HepG2 (cell line): ENCODE data around the gene BRIP1. TPM values are rescaled to one million over a fixed set of nuclear protein-coding genes. Genes with fewer than 3 reads are reported as not detected.

ENCODE experiments used
- ARID3A ChIP-seq: IDR thresholded peaks from 2 replicates; pipeline ENCODE4 v1.6.1; 2012; ENCODE audit warnings: low read depth, low read length, improper control_type of control experiment
- GMEB2 ChIP-seq: IDR thresholded peaks from 2 replicates; pipeline ENCODE4 v1.6.1; 2016; ENCODE audit warnings: missing biosample characterization, missing genetic modification reagents, low read depth
- HNRNPL ChIP-seq: fragments of 200-400 bp; formaldehyde crosslinking; IDR thresholded peaks from 2 replicates; pipeline ENCODE4 v1.6.1; 2017; ENCODE audit warnings: mild to moderate bottlenecking, low read depth, low read length
- JUND ChIP-seq: sonication (generic); formaldehyde crosslinking; IDR thresholded peaks from 2 replicates; pipeline ENCODE4 v1.8.0; 2022; ENCODE audit warnings: mild to moderate bottlenecking, missing genetic modification reagents
- MLX ChIP-seq: IDR thresholded peaks from 2 replicates; pipeline ENCODE4 v1.6.1; 2016
- NPAS2 ChIP-seq: sonication (generic); formaldehyde crosslinking; IDR thresholded peaks from 2 replicates; pipeline ENCODE4 v1.8.0; 2022; ENCODE audit warnings: mild to moderate bottlenecking, missing genetic modification reagents, borderline replicate concordance
- POGK ChIP-seq: sonication (generic); formaldehyde crosslinking; conservative IDR thresholded peaks from 2 replicates; pipeline ENCODE4 v1.8.0; 2022; ENCODE audit warnings: mild to moderate bottlenecking, moderate library complexity, missing genetic modification reagents
- PRPF4 ChIP-seq: fragments of 200-400 bp; formaldehyde crosslinking; IDR thresholded peaks from 2 replicates; pipeline ENCODE4 v1.6.1; 2016; ENCODE audit warnings: low read length, low read depth; ENCODE audit not compliant: poor library complexity, severe bottlenecking
- SALL2 ChIP-seq: sonication (generic); formaldehyde crosslinking; IDR thresholded peaks from 2 replicates; pipeline ENCODE4 v1.8.1; 2023; ENCODE audit warnings: mild to moderate bottlenecking, missing genetic modification reagents, inconsistent platforms
- SIN3A ChIP-seq: IDR thresholded peaks from 2 replicates; pipeline ENCODE4 v1.6.1; 2011; ENCODE audit warnings: low read depth, mild to moderate bottlenecking, control low read depth, low read length, borderline replicate concordance
- TFDP1 ChIP-seq: IDR thresholded peaks from 2 replicates; pipeline ENCODE4 v1.6.1; 2016; ENCODE audit warnings: missing compliant biosample characterization, missing genetic modification reagents, borderline replicate concordance
- ZBTB1 ChIP-seq: sonication (generic); formaldehyde crosslinking; IDR thresholded peaks from 2 replicates; pipeline ENCODE4 v1.4.0; 2020; ENCODE audit warnings: missing genetic modification reagents, borderline replicate concordance
- ZBTB38 ChIP-seq: sonication (generic); formaldehyde crosslinking; IDR thresholded peaks from 2 replicates; pipeline ENCODE4 v1.5.1; 2020; ENCODE audit warnings: mild to moderate bottlenecking, missing genetic modification reagents
- ZMYM2 ChIP-seq: sonication (generic); formaldehyde crosslinking; IDR thresholded peaks from 2 replicates; pipeline ENCODE4 v1.8.0; 2022; ENCODE audit warnings: mild to moderate bottlenecking, missing genetic modification reagents
- ZMYM3 ChIP-seq: sonication (generic); formaldehyde crosslinking; IDR thresholded peaks from 2 replicates; pipeline ENCODE4 v1.5.1; 2020; ENCODE audit warnings: mild to moderate bottlenecking, missing genetic modification reagents
- ZNF337 ChIP-seq: sonication (generic); formaldehyde crosslinking; IDR thresholded peaks from 2 replicates; pipeline ENCODE4 v1.5.1; 2020; ENCODE audit warnings: missing genetic modification reagents, low read depth, mild to moderate bottlenecking, borderline replicate concordance
- ZNF776 ChIP-seq: sonication (generic); formaldehyde crosslinking; IDR thresholded peaks from 2 replicates; pipeline ENCODE4 v1.4.0; 2020; ENCODE audit warnings: mild to moderate bottlenecking, missing genetic modification reagents
- ZNF839 ChIP-seq: sonication (generic); formaldehyde crosslinking; IDR thresholded peaks from 2 replicates; pipeline ENCODE4 v1.4.0; 2020; ENCODE audit warnings: missing genetic modification reagents, mild to moderate bottlenecking, borderline replicate concordance
- polyA plus RNA-seq, 8 experiments: library from polyadenylated mRNA; depleted of rRNA in 3 of 8; stranded (reverse) in 7 of 8; unstranded in 1 of 8; fragments of >200 nt; fragmentation: Illumina TruSeq in 4 of 8; extraction: Trizol in 4 of 8; gene quantifications; 2 replicates each; pipeline versions ENCODE4 v1.2.1 to v1.2.3, GENCODE V29; 2011 to 2016; ENCODE audit warnings: low read depth in 4 of 8, missing spikeins in 1 of 8, mixed read lengths in 1 of 8; ENCODE audit not compliant: insufficient read depth in 1 of 8
- total RNA-seq, 5 experiments: library from RNA; depleted of rRNA; stranded (reverse); fragments of >200 nt; fragmentation: Illumina TruSeq; extraction: Trizol; gene quantifications; 2 replicates each; pipeline ENCODE4 v1.2.3, GENCODE V29; 2016; ENCODE audit warnings: low read depth in 1 of 5

BRIP1 gene
- total and polyA plus RNA-seq, 2 of the 13 experiments (the other 11 are each of a cell fraction or from before 2014, with no cell fraction given) = 3.8 to 27.7 TPM

GRCh38 chr17:61862975-61863800, at the start of gene BRIP1 (continued):
- TF ChIP-seq HNRNPL (0 out of 2 replicates have a peak, but pooled peaks have one; percentile 30), ZBTB1 (CRISPR knock-in tag) (no peak), GMEB2 (no peak), ZNF839 (CRISPR knock-in tag) (no peak), MLX (CRISPR knock-in tag) (0 out of 2 replicates have a peak, but pooled peaks have one; percentile 54), ZBTB38 (CRISPR knock-in tag) (peak; percentile 65; the same call in 1 of the 2 replicates), SIN3A (peak; percentile 89; the same call in 1 of the 2 replicates), ZNF776 (CRISPR knock-in tag) (0 out of 2 replicates have a peak, but pooled peaks have one; percentile 17), SALL2 (CRISPR knock-in tag) (0 out of 2 replicates have a peak, but pooled peaks have one; percentile 29), ZMYM3 (CRISPR knock-in tag) (no peak), NPAS2 (CRISPR knock-in tag) (no peak), PRPF4 (no peak), ARID3A (0 out of 2 replicates have a peak, but pooled peaks have one; percentile 8), ZNF337 (CRISPR knock-in tag) (no peak; the same call in 1 of the 2 replicates), TFDP1 (CRISPR knock-in tag) (peak; percentile 98), JUND (CRISPR knock-in tag) (peak; percentile 47; the same call in 1 of the 2 replicates), ZMYM2 (no peak), POGK (peak; percentile 62; the same call in 1 of the 2 replicates)
